Endothelial cell of umbilical vein (primary cell): Measurements from ENCODE around the gene LITAFD. TPM values are rescaled to one million over a fixed set of nuclear protein-coding genes. Genes with fewer than 3 reads are reported as not detected.
A peak's percentile ranks its signal among the peaks of the same experiment; 100 is the strongest.

ENCODE experiments used
- BruUV-seq: library from RNA; stranded (reverse); fragments of 400-500 nt; replicated peaks from 2 replicates; lab custom pipeline; 2021; lab: Mats Ljungman, UMichigan
- CTCF ChIA-PET: fragments of 300-600, 350-600 bp; sonication (Branson Sonifier 250); formaldehyde crosslinking; loops from one replicate; lab custom pipeline; 2021; ENCODE audit warnings: antibody characterized with exemption, inconsistent platforms; lab: Charles Lee
- POLR2A ChIA-PET: fragments of 300-600, 350-600 bp; sonication (Branson Sonifier 250); formaldehyde crosslinking; loops from one replicate; lab custom pipeline; 2021; ENCODE audit warnings: antibody characterized with exemption, inconsistent platforms; lab: Charles Lee
- DNase-seq: peaks from one replicate; pipeline ENCODE4 v3.0.0-alpha.2; 2011; ENCODE audit warnings: low read depth, low spot score
- FAIRE-seq: peaks from 2 replicates; lab custom pipeline; 2011; peaks lifted over from hg19 to GRCh38; lab: Jason Lieb, UNC
- H2AFZ ChIP-seq: 2 replicates; pipeline ENCODE4 v1.6.0; 2012; ENCODE audit warnings: low read depth, low read length, control low read depth, inconsistent platforms
- H3K27ac ChIP-seq: 2 replicates; pipeline ENCODE4 v1.5.1; 2011; ENCODE audit warnings: low read depth, mild to moderate bottlenecking, control low read depth, low read length, moderate library complexity; ENCODE audit not compliant: insufficient read depth
- H3K27me3 ChIP-seq, 2 experiments: 2 replicates each; pipeline versions ENCODE4 v1.6.0 to v1.6.1; 2011; ENCODE audit warnings: low read length in 2 of 2, mixed read lengths in 1 of 2; ENCODE audit not compliant: control insufficient read depth in 2 of 2, insufficient read depth in 2 of 2
- H3K36me3 ChIP-seq, 2 experiments: 2 replicates in 1 of 2; 3 replicates in 1 of 2; pipeline ENCODE4 v1.5.1; 2011; ENCODE audit warnings: low read length in 2 of 2, mild to moderate bottlenecking in 1 of 2, moderate library complexity in 1 of 2; ENCODE audit not compliant: control insufficient read depth in 2 of 2, insufficient read depth in 2 of 2; ENCODE audit errors: extremely low read depth in 1 of 2
- H3K4me1 ChIP-seq: 3 replicates; pipeline ENCODE4 v1.5.1; 2011; ENCODE audit warnings: mild to moderate bottlenecking, low read length; ENCODE audit not compliant: control insufficient read depth, insufficient read depth; ENCODE audit errors: extremely low read depth
- H3K4me2 ChIP-seq: 2 replicates; pipeline ENCODE4 v1.6.1; 2011; ENCODE audit warnings: low read length, control low read depth, mixed read lengths; ENCODE audit not compliant: insufficient read depth
- H3K4me3 ChIP-seq, 3 experiments: fragments of 200-600 bp in 1 of 3; sonication (generic), shearing (Covaris generic) in 1 of 3; replicated peaks in 1 of 3; 2 replicates each; pipeline ENCODE4 v1.5.1; 2011 to 2016; ENCODE audit warnings: control low read depth in 3 of 3, low read length in 3 of 3, mild to moderate bottlenecking in 2 of 3, inconsistent platforms in 1 of 3, low read depth in 1 of 3, moderate library complexity in 1 of 3; ENCODE audit not compliant: insufficient read depth in 1 of 3
- H3K79me2 ChIP-seq: 2 replicates; pipeline ENCODE4 v1.6.0; 2012; ENCODE audit warnings: low read length, inconsistent platforms; ENCODE audit not compliant: control insufficient read depth, insufficient read depth
- H3K9ac ChIP-seq: replicated peaks from 2 replicates; pipeline ENCODE3; 2011; ENCODE audit warnings: low read length, control low read depth; ENCODE audit not compliant: insufficient read depth; ENCODE audit errors: extremely low read depth
- H3K9me1 ChIP-seq: replicated peaks from 3 replicates; pipeline ENCODE4 v1.6.0; 2011; ENCODE audit warnings: mild to moderate bottlenecking, low read length; ENCODE audit not compliant: control insufficient read depth, insufficient read depth; ENCODE audit errors: extremely low read depth
- H3K9me3 ChIP-seq: replicated peaks from 2 replicates; pipeline ENCODE4 v1.5.1; 2012; ENCODE audit warnings: low read length, inconsistent platforms; ENCODE audit not compliant: control insufficient read depth, insufficient read depth
- H4K20me1 ChIP-seq: replicated peaks from 2 replicates; pipeline ENCODE3; 2011; ENCODE audit warnings: mild to moderate bottlenecking, low read length; ENCODE audit not compliant: control insufficient read depth, insufficient read depth; ENCODE audit errors: extremely low read depth
- FOS ChIP-seq: IDR thresholded peaks from 2 replicates; pipeline ENCODE4 v1.6.1; 2011; ENCODE audit warnings: mild to moderate bottlenecking, low read length, moderate library complexity, borderline replicate concordance; ENCODE audit not compliant: insufficient read depth
- JUN ChIP-seq: IDR thresholded peaks from 2 replicates; pipeline ENCODE4 v1.6.1; 2011; ENCODE audit warnings: borderline replicate concordance, low read depth; ENCODE audit not compliant: insufficient read length, insufficient read depth
- MAX ChIP-seq: IDR thresholded peaks from 2 replicates; pipeline ENCODE4 v1.6.1; 2011; ENCODE audit not compliant: insufficient read depth, insufficient read length
- MYC ChIP-seq: IDR thresholded peaks from one replicate; pipeline ENCODE4 v1.6.1; 2011; ENCODE audit warnings: mild to moderate bottlenecking, low read depth, low read length
- POLR2A ChIP-seq: IDR thresholded peaks from 2 replicates; pipeline ENCODE4 v1.6.1; 2012; ENCODE audit warnings: low read depth, mild to moderate bottlenecking, control low read depth, low read length
- POLR2AphosphoS5 ChIP-seq: IDR thresholded peaks from 2 replicates; pipeline ENCODE4 v1.6.1; 2012; ENCODE audit warnings: low read depth, mild to moderate bottlenecking, control low read depth, low read length, moderate library complexity; ENCODE audit not compliant: insufficient read depth
- dilution Hi-C: fragments of 300-500 bp; cut with MboI; formaldehyde crosslinking; loops from one replicate; pipeline ENCODE4 v1.15.0; 2019; ENCODE audit warnings: low sequenced_read_pairs; ENCODE audit not compliant: extremely low pct_ligation_motif_present
- intact Hi-C: fragments of 100-400 bp; cut with micrococcal nuclease; formaldehyde crosslinking; loops from one replicate; pipeline ENCODE4 v1.10.0; 2022
- polyA plus RNA-seq, 4 experiments: library from polyadenylated mRNA; depleted of rRNA in 3 of 4; stranded (reverse) in 3 of 4; unstranded in 1 of 4; fragments of >200 nt; gene quantifications; 2 replicates each; pipeline versions ENCODE4 v1.2.1 to v1.2.3, GENCODE V29; 2011 to 2012; ENCODE audit warnings: missing spikeins in 1 of 4
- total RNA-seq: library from RNA; stranded (reverse); gene quantifications from 2 replicates; pipeline ENCODE4 v1.2.3, GENCODE V29; 2021

LITAFD gene
- total and polyA plus RNA-seq, 2 donors (not counting 3 experiments of a cell fraction or from before 2014, with no cell fraction given) = not detected

- Histone ChIP-seq H2AFZ (no peak overlapping the region), H3K4me1 (peaks cover 23% of the 10 kb centered on the region), H3K9me1 (no peaks in the 10 kb centered on the region), H3K27ac (peak overlapping the region; percentile 27), H3K9me3 (no peaks in the 10 kb centered on the region), H3K79me2 (peaks cover 7% of the 10 kb centered on the region), H4K20me1 (no peaks in the 10 kb centered on the region), H3K9ac (no peak overlapping the region), H3K4me2 (peak overlapping the region; percentile 4), H3K36me3 (peaks cover 5 to 31% of the 10 kb centered on the region in 2 experiments), H3K27me3 (no peaks in the 10 kb centered on the region), H3K4me3 (no peak overlapping the region)
- CTCF ChIA-PET = interaction anchor here (0.9 to 2.7 kb wide), 5 partner anchors 10 to 59 kb away, joined by 3 to 8 read pairs (median 3); partner anchors contain the start of gene CARHSP1
- intact Hi-C loops = loop anchor here (1.0 kb wide), 1 partner anchor 19 kb away; the partner anchor contains the start of gene CARHSP1
- no TSS peak for BruUV-seq
- dilution Hi-C loops = no loop called here
- peak; percentile 100 for FAIRE-seq
- POLR2A ChIA-PET = interaction anchor here (0.6 to 1.4 kb wide), 4 partner anchors 16 to 23 kb away, joined by 3 to 9 read pairs (median 3); partner anchors contain the start of gene CARHSP1
- peak; percentile 62 for TF ChIP-seq POLR2A
- peak; percentile 53 for TF ChIP-seq JUN
- peak; percentile 65 for TF ChIP-seq FOS
- peak; percentile 66 for TF ChIP-seq MYC
- no peak for TF ChIP-seq MAX
- peak; percentile 97 for TF ChIP-seq POLR2AphosphoS5
- peak; percentile 87 for DNase-seq
Observed at GRCh38 chr16:8850279-8850885, 31.8 kb upstream of the LITAFD start.
